Right lobe of liver (tissue), 4 donors: ENCODE results near the gene GPAT3.

ENCODE experiments used
- POLR2A ChIP-seq: fragments of 450-650 bp; IDR thresholded peaks from one replicate; pipeline ENCODE4 v1.6.1; 2017; ENCODE audit warnings: antibody characterized with exemption, mild to moderate bottlenecking
- TF ChIP-seq, protein P1 (sequence below), 4 donors: fragments of 200-600 bp in 3 of 4; fragments of 450-650 bp in 1 of 4; IDR thresholded peaks; one replicate each; pipeline versions ENCODE4 v1.5.1 to v1.8.0; 2016 to 2022; ENCODE audit warnings: antibody characterized with exemption in 4 of 4, mild to moderate bottlenecking in 2 of 4
- donor health status: DM: no; HTN: no; CAD: no.
- donor health status: DM: no; HTN: no; CAD: no.
- donor health status: DM: no; HTN: yes; CAD: no.

DNA sequence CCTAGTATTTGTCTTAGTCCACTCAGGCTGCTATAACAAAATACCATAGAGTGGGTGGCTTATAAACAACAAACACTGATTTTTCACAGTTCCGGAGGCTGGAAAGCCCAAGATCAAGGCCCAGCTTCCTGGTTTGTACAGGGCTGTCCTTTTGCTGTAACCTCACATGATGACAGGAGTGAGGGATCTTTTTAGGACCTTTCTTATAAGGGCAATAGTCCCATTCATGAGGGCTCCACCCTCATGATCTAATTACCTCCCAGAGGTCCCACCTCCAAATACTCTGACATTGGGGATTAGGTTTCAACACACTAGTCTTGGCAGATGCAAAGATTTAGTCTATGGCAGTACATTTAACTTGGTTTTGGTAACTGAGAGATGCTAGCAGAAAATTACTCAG, 20.9 kb downstream of the GPAT3 start:
- TF ChIP-seq, protein P1, sequence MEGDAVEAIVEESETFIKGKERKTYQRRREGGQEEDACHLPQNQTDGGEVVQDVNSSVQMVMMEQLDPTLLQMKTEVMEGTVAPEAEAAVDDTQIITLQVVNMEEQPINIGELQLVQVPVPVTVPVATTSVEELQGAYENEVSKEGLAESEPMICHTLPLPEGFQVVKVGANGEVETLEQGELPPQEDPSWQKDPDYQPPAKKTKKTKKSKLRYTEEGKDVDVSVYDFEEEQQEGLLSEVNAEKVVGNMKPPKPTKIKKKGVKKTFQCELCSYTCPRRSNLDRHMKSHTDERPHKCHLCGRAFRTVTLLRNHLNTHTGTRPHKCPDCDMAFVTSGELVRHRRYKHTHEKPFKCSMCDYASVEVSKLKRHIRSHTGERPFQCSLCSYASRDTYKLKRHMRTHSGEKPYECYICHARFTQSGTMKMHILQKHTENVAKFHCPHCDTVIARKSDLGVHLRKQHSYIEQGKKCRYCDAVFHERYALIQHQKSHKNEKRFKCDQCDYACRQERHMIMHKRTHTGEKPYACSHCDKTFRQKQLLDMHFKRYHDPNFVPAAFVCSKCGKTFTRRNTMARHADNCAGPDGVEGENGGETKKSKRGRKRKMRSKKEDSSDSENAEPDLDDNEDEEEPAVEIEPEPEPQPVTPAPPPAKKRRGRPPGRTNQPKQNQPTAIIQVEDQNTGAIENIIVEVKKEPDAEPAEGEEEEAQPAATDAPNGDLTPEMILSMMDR (IDR thresholded peaks at IDR 0.05): no peak
- TF ChIP-seq POLR2A: no peak
